Inflammatory macrophage (primary cell): ENCODE measurements around the gene BACE1.
"Not testable (repeated sequence)": the region's sequence is repeated elsewhere in the genome, so short reads cannot be mapped to it uniquely, and the experiment has no call there.

Source experiments
- DNase-seq, 2 donors: peaks; one replicate each; pipeline ENCODE4 v3.0.0-alpha.2; 2020 to 2022
- total RNA-seq, 18 experiments: gene quantifications; one replicate each; lab custom pipeline; 2026; ENCODE audit warnings: mixed read lengths in 6 of 18, inconsistent platforms in 2 of 18; lab: John Stamatoyannopoulos, UW

BACE1 gene
- 17.5 to 85.0 (median 44.6) reads per million in 18 experiments for total RNA-seq

DNA sequence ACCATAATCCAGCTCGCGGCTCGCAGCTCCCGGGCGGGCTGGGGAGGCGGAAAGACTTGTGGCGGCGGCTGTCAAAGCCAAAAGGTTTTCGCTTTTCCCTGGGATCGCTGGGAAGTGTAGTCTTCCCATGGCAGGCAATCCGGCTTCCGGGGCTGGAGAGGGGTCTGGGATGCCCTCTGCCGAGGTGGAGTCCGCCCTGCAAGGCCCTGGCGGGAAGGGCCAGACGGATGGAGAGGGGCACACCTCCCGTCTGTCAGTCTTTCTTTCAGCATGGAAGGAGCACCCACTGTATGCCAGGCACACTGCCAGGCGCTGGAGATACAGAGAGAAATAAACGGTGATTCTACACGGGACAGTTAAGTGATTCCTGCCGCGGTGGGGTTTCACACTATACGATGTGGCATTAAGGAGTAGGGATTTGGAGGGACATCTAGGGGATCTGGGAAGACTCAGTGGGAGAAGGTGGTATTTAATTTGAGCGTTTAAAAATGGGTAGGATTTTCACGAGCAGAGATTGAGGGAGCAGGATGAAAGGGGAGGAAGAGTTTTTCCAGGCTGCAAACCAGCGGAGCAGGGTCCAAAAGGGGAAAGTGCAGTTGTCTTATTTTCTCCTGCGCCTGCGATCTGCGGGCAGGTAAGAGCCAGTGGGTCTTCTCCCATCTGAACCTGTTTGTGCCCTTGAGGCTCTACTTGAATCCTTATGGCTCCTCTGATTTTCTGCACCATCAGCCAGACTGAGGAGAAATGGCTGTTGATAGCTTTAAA lies at the start of gene BACE1:
TSS of gene BACE1 (minus strand) at position 60 of the 765 bp plus-strand sequence. CDS start 461 bp downstream, outside the sequence.
- peak; percentile 43 to 71 for DNase-seq

DNA sequence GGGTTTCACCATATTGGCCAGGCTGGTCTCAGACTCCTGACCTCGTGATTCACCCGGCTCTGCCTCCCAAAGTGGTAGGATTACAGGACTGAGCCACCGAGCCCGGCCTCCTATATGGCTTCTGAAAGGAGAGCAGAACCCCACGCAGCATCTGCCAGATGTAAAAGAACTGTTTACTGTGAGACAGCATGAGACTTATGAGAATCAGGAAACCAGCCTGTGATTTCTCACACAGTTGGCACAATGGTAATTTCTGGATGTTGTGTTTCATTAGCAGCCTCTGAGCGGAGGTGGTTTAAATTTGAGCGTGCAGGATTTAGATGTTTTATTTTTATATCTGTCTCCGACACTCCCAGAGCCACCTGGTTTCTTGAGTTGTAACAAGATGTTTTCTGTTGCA lies 45.4 kb upstream of the BACE1 start:
- DNase-seq, result no peak

DNA sequence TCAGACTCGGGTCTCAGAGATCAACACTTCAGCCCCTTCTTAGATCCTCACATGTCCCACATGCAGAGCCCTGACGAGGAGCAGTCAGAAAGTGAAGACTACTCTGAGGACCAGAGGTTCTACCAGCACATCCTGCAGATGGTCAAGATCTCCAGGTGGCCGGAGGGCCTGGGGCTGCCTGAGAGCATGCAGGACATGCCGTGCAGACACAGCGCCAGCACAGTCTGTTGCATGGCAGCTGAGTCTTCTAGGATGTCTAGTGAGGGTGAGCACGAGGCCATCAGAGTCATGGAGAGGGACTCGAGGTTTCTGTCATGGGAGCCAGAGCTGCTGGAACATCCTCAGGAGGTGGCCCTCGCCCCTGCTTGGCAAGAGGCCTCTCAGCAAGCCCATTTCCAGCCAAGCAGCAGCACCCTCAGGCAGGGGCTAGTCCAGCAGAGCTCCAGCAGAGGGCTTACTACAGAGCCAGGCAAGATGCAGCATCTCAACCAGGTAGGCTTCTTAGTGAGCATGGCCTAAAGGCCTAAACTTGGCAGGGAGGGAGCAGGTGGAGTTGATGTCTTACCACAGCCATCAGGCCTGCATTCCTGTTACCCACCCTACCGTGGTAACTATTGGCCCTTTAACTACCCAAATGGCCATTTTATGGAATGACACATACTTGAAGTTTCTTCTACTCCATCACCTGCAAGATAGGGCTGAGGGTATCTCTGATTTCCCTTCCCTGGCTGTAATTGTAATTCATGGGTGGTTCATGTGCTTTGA lies 40.3 kb upstream of the BACE1 start:
- no peak for DNase-seq

DNA sequence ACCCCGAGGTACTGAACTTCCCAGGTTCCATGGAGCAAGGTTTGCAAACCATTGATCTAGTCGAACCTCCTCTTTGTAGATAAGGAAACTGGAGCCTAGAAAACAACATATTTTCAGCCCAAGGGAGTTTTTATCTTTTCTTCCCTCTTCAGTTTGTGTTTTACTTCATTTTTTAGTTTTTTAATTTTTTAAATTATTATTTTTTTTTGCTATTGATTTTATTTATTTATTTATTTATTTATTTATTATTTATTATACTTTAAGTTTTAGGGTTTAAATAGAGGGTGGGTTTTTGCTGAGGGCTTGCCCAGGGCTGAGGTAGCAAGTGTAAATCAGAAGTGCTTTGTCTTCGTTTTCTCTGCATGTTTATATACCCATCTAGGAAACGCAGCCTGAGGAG lies 38.5 kb upstream of the BACE1 start:
- no peak for DNase-seq

DNA sequence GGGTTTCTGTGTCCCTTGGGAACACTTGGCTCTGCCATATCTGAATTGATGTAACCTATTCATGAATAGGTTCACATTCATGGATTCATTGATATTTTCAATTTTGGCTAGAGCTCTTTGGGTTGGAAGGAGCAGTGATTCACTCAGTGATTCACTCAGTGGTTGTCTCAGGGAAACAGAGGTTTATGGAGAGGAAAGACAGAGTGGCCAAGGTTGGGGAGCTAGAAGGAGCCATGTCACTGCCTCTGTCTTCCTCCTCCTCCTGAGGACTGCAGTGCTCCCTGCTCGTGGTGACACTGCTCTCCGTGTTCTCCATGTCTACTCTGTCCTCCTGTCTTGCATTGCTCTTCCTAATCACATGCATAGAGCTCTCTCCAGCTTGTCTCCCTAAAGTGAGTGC lies 29.0 kb upstream of the BACE1 start:
- DNase-seq, result no peak

DNA sequence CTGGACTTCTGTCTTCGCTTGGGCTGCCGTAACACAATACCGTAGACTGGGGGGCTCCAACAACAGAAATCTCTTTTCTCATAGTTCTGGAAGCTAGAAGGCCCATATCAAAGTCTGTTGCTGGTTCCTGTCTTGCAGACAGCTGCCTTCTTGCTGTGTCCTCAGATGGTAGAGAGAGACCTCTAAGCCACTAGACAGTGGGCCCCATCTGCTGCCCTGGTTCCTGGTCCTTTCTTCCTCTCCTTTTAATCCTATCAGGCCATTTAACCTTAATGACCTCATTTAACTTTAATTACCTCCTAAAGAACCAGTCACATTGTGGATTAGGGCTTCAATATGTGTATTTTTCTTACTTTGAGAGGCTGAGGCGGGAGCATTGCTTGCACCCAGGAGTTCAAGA lies 21.0 kb upstream of the BACE1 start:
- no peak for DNase-seq

DNA sequence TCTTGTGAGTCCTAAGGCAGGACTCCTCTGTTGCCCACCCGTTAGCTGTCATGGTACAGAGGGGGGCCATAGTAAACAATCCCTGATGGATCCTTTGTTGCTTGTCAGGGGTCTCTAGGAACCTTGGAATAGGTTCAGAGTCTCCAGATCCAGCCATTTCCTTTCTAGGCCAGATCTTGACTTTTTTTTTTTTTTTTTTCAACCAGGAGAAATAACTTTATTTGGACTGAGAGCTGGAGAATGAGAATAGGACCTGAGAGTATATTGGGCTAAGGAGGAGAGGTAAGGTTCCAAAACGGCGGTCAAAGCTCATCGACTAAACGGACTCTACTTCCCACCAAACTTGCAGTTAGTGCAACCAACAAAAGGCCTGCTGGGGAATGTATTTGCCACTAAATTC lies 19.3 kb upstream of the BACE1 start:
- no peak for DNase-seq

DNA sequence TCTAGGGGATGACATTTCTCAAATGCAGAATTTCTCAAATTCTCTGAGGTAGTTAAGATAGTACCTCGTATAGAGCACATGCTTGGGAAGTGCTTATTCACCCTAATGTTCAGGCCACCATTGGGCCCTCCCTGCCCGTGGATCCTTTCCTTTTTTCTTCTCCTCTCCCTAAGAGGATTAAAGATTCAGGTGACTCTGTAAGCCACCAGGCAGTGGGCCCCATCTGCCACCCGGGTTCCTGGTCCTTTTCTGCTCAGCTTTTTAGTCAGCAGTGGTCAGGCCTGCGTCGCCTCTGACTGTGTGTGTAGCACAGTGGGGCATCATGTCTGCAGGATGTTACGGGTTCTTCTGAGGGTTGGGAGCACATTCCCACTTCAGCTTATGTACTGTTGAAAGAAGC lies 18.8 kb upstream of the BACE1 start:
- DNase-seq, result no peak

DNA sequence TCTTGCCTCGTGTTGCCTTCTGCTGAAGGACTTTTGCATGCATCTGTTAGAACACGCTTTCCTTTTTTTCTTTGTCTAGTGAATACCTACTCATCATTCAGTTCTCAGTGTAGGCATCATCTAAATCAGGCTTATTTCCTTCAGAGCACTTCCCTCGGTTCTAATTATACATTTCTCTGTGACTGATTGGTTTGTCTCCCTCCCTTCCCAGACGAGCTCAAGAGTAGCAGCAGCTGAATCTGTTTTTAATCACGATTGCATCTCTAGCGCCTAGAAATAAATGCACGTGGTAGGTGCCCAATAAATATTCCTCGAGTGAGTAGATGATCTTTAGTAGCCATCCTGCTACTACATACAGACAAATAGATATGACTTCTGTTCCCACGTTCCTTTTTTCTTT lies 17.9 kb upstream of the BACE1 start:
- DNase-seq, result no peak

DNA sequence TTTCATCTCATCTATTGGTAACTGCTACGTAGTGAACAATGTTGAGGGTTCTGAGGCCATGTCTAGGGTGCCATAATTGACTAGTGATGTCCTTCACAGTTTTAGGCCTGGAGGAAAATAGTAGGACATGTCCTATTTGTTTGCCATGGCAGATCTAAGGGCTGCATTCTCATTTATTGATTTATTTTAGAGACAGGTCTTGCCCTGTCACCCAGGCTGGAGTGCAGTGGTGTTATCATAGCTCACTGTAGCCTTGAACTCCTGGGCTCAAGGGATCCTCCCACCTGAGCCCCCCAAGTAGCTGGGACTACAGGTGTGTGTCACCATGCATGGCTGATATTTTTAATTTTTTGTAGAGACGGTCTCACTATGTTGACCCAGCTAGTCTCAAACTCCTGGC lies 16.8 kb upstream of the BACE1 start:
- no peak for DNase-seq

DNA sequence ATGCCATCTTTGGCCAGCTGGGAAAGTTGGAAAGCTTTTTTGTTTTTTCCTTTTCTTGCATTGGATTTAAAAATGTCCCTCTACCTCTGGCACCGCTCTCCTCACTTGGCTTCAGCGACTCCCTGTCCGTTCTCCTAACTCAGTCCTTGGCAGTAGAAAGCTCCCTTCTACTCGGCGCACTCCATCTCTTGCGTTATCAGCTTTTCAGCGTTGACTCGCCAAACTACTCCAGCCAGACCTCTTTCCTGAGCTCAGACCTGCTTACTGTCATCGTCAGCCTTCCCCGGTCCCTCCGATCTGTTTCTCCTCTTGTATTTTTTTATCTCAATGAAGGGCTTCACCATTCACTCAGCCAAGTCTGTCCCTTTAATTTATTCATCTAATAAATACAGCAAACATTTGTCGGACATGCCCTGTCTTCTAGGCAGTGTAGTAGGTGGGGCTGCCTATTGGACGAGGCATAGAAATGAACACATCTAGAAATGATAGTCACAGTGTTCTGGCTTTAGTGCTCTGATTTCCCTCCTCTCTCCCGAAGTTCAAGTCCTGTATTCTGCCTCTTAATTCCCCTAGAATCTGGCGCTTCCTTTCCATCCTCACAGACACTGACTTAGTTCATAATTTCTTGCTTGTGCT lies 12.4 kb upstream of the BACE1 start:
- no peak for DNase-seq

DNA sequence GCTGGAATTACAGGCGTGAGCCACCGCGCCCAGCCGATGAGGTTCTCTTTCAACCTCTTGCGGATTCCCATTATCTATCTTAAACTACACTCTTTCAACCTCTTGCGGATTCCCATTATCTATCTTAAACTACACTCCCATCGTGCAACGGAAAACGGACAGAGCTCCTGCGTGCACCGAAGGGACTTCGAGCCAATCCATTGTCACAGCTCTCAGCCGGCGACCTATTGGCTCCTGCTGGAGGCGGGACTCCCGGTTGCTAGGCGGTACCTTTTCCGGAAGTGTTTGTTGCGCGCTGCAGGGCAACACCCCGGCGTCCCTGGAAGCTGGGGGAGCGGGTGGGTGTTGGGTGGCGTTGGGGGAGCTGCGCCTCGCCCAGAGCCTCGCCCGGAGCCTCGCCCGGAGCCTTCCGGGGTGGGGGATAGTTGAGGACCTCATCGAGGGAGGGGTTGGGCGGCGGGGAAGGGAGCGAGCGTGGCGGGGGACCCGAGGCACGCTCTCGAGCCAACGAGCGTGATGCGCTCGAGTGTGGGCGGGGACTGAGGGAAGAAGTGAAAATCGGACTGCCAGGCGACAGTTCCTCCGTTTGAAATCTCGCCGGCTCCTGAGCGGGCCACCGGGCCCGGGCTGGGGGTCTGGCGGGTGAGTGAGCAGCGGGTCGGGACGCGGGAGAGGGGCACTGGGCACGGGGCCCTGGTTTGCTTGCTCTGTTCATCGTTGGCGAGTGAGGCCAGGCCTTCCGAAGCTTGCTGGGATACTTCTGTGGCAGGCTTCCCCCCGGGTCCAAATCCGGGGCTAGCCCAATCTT lies 11.7 kb upstream of the BACE1 start, which contains the start of gene CEP164:
TSS of gene CEP164 (plus strand) at position 288 of the 808 bp plus-strand sequence. CDS start 10,733 bp downstream, outside the sequence.
- DNase-seq, result peak; percentile 96 to 98

DNA sequence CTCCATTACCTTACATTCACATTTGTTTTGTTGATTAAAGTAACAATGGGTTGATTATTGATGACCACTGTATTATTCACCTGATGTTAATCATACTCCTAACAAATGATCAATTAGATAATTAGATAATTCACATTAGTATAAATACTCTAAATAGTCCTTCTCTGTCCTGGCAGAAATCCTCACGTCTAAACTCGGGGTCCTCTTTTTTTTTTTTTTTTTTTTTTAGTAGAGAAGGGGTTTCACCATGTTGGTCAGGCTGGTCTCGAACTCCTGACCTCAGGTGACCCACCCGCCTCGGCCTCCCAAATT lies 11.2 kb upstream of the BACE1 start:
- DNase-seq, result not testable (repeated sequence)

DNA sequence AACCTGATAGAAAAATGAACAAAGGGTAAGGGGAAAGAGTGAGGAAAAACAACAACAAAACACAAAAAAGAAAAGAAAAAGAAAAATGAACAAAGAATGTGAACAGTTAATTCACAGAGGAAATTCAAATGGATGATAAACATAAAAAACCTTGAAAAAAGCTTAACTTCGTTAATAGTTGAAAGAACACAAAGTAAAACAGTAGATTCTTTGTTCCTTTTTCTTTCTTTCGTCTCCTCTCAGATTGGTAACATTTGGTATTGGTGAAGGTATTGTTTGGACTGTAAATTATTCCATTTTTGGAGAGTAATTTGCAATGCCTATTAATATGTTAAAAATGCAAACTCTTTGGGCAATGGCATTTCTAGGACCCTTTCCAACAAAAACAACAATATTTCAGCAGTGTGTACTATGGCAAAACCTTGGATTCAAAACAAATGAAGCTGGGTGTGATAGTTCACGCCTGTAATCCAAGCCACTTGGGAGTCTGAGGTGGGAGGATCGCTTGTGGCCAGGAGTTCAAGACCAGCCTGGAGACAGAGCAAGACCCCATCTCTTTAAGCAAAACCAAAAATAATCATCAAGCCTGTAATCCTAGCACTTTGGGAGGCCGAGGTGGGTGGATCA lies 3.3 kb upstream of the BACE1 start:
- DNase-seq, result no peak

DNA sequence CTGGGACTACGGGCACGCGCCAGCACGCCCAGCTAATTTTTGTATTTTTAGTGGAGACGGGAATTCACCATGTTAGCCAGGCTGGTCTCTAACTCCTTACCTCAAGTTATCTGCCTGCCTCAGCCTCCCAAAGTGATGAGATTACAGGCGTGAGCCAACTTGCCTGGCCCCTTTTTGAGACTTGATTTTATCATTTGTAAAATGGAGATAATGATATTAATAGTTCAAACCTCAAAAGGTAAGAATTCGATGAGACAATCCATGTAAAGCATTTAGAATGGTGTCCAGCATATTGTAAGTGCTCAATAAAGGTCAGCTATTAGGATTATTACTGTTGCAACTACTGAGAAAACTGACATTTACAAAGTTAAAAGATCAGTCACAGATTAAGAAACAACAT lies 2.7 kb upstream of the BACE1 start:
- no peak for DNase-seq

DNA sequence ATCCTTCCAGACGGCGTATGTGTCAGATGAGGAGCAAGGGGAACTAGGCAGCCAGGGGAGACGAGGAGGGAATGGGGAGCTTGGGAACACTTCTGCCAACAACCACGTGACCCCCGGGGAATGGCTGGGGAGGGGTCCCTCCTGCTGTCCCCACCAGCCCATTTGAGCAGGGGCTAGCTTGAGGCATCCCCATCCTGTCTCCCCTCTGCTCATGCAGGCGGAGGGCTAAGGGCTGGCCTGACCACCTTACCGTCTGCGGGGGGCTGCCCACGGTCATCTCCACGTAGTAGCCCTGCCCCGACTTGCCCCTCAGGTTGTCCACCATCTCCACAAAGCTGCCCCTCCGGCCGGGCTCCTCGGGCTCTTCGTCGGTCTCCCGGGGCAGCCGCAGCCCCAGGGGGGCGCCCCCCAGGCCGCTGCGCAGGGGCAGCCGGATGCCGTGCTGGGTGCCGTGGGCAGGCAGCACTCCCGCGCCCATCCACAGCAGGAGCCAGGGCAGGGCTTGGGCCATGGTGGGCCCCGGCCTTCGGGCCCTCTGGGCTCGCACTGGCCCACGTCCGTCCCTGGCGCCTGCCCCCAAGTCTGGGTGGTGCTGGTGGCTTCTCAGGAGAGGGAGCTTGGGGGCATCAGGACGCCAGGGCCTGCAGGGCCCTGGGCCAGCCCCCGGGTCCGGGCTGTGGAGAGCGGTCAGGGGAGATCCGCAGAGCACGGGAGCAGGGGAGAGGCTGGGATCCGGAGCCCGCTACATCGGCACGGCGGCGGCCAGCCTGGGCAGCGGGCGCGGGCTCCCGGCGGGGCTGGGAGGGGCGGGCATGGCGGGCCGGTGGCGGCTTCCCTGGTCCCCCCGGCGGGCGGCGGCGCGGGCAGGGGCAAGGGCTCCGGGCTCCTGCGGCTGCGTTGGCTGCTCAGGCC lies 515 bp downstream of the BACE1 start:
- no peak for DNase-seq

DNA sequence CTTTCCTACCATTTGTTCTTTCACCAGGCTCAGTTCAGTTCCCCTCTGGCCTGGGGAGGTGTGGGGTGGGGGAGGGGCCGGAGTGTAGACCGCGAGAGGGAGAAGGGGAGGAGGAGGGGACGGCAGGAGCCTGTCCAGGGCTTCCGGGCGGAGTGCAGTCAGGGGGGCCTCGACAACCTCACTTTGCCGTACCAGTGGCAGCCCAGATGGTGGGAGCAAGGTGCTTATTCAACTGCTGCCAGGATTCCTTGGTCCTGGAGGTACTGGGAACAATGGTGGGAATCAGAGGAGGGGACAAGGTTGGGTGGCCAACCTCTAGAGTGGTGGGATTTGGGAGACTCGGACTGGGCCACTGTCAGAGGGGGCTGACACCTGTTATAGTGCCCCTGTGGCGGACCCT lies 1.2 kb downstream of the BACE1 start:
- no peak for DNase-seq

DNA sequence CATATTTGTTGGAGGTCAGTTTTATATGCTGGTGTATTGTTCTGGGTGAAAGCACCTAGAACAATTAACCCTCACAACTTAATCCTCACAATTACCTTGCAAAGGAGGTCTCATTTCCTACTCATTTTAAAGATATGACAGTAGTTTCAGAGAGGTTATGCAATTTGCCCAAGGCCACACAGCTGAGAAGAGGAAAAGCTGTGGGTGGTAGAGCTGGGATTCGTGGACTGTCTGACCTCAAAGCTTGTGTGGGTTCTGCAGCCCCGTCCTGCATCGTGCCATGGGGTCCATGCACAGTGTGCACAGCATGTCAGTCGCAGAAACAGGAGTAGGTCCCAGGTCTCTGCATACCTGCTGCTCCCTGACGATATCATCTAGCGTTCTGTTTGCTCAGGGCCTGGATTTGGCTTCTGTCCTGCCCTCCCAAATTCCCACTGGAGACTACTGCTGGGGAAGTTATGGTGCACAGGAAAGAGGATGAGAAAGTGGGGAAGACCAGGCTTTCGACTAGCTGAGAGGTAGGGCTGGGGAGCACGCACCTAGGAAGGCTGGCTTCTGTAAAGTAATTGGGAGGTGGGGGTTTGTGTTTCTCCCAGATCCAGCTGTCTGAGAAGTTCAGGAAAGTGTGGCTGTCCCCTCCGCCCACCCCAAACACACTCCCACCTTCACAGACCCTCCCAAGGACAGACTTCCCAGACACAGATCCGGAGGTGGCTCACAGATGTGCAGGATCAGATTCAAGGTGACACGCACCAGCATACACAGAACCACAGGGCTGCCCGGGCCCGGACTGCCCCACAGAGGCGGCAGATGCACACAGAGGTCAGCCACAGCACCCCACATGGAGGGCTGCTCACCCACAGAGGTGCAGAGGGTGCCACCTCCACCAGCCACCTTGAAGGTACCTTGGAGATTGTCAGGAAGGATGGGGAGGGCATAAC lies 2.0 kb downstream of the BACE1 start:
- peak; percentile 18 to 42 for DNase-seq

DNA sequence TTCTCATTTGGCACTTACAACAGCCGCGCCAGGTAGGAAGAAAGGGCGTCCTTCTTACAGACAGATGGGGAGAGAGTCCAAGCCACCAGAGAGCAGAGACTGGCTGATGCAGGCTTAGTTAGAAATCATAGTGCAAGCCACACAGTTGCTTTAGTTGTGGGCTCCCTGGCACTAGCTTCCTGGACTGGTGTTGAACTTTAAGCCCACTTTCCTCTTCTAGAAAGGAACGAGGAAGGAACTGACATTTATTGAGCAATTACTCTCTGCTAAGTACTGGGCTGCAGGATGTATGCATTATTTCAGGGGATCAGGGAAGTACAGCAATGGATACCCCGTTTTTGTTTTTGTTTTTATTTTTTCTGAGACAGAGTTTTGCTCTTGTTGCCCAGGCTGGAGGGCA lies 3.0 kb downstream of the BACE1 start:
- peak; percentile 68 to 75 for DNase-seq

DNA sequence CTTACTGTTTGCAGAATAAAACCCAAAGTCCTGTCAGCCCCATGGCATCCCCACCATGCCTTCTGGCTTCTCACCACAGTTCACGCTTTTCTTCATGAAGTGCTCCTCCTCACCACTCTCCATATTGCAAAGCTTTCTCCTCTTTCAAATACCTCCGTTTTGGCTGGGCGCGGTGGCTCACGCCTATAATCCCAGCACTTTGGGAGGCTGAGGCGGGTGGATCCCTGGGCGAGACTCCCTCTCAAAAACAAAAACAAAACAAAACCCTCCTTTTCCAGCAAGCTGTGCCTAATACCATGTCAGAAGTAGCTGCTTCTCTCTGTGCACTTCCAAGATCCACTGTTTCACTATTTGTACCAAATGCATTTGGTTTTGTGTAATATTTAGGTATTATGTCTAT lies 6.7 kb downstream of the BACE1 start:
- DNase-seq, result no peak
